Measurements from ENCODE around the gene RSPH10B.
"Not testable (repeated sequence)": the region's sequence is repeated elsewhere in the genome, so short reads cannot be mapped to it uniquely, and the experiment has no call there.

Gene RSPH10B

DNA sequence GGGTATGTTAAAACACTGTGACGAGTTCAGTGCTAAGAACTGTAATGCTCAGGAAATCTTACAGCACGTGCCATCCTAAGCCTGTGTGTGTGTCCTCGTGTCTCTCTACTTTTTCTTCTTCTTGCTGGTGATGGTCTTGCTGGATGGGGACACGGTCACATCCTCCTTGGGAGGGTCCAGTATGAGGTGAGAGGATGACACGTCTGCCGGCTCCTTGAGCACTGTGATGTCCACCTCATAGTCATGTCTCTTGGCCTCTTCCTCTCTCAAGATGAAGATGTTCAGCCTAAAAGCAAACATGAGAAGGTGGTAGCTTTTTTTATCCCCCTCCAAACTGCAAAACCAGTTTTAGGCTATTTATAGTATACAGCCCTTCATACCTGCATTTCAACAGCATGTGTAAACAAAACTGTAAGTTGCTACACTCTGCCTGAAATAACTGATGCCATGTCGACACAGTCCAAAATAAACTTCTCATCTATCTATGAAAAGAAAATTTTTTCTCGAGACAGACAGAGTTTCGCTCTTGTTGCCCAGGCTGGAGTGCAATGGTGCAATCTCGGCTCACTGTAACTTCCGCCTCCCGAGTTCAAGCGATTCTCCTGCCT is 44.1 kb downstream of the RSPH10B start:
- not testable (repeated sequence) for H3K9me3 ChIP-seq (ENCODE audit: control insufficient read depth, insufficient read depth, low read length); H3K4me1 ChIP-seq (ENCODE audit: control insufficient read depth, insufficient read depth, low read length); H3K27me3 ChIP-seq (ENCODE audit: control insufficient read depth, insufficient read depth, low read length); DNase-seq (ENCODE audit: low read depth, low spot score); H3K4me3 ChIP-seq (ENCODE audit: low read length); H3K36me3 ChIP-seq (ENCODE audit: control insufficient read depth, insufficient read depth, low read length); H3K27ac ChIP-seq (ENCODE audit: low read length)
- no CpG with 5 or more reads among the region's 13 CpGs for WGBS (ENCODE audit: insufficient coverage, insufficient read length)

- H3K36me3 ChIP-seq (ENCODE audit: control insufficient read depth, insufficient read depth, low read length); H3K27me3 ChIP-seq (ENCODE audit: control insufficient read depth, insufficient read depth, low read length); H3K27ac ChIP-seq (ENCODE audit: low read length); DNase-seq (ENCODE audit: low read depth, low spot score); H3K4me1 ChIP-seq (ENCODE audit: control insufficient read depth, insufficient read depth, low read length); H3K4me3 ChIP-seq (ENCODE audit: low read length); H3K9me3 ChIP-seq (ENCODE audit: control insufficient read depth, insufficient read depth, low read length): not testable (repeated sequence)
- no CpG with 5 or more reads among the region's 12 CpGs for WGBS (ENCODE audit: insufficient coverage, insufficient read length)
These were observed 45.9 kb downstream of the RSPH10B start for GRCh38 chr7:5924630-5925029.

- not testable (repeated sequence) for H3K27ac ChIP-seq (ENCODE audit: low read length); H3K27me3 ChIP-seq (ENCODE audit: control insufficient read depth, insufficient read depth, low read length); H3K4me1 ChIP-seq (ENCODE audit: control insufficient read depth, insufficient read depth, low read length); H3K9me3 ChIP-seq (ENCODE audit: control insufficient read depth, insufficient read depth, low read length); H3K4me3 ChIP-seq (ENCODE audit: low read length); DNase-seq (ENCODE audit: low read depth, low spot score); H3K36me3 ChIP-seq (ENCODE audit: control insufficient read depth, insufficient read depth, low read length)
- no CpG with 5 or more reads among the region's 2 CpGs for WGBS (ENCODE audit: insufficient coverage, insufficient read length)
These were observed 46.3 kb downstream of the RSPH10B start for GRCh38 chr7:5924180-5924579.

GRCh38 chr7:5916529-5916928 is 54.0 kb downstream of the RSPH10B start:
- H3K4me3 ChIP-seq (ENCODE audit: low read length); H3K27ac ChIP-seq (ENCODE audit: low read length); H3K9me3 ChIP-seq (ENCODE audit: control insufficient read depth, insufficient read depth, low read length); DNase-seq (ENCODE audit: low read depth, low spot score); H3K27me3 ChIP-seq (ENCODE audit: control insufficient read depth, insufficient read depth, low read length); H3K36me3 ChIP-seq (ENCODE audit: control insufficient read depth, insufficient read depth, low read length); H3K4me1 ChIP-seq (ENCODE audit: control insufficient read depth, insufficient read depth, low read length): not testable (repeated sequence)
- WGBS (ENCODE audit: insufficient coverage, insufficient read length), result no CpG with 5 or more reads among the region's 6 CpGs

GRCh38 chr7:5908835-5909234 is 61.7 kb downstream of the RSPH10B start:
- not testable (repeated sequence) for H3K27me3 ChIP-seq (ENCODE audit: control insufficient read depth, insufficient read depth, low read length); H3K4me3 ChIP-seq (ENCODE audit: low read length); DNase-seq (ENCODE audit: low read depth, low spot score); H3K9me3 ChIP-seq (ENCODE audit: control insufficient read depth, insufficient read depth, low read length); H3K27ac ChIP-seq (ENCODE audit: low read length); H3K4me1 ChIP-seq (ENCODE audit: control insufficient read depth, insufficient read depth, low read length); H3K36me3 ChIP-seq (ENCODE audit: control insufficient read depth, insufficient read depth, low read length)
- WGBS (ENCODE audit: insufficient coverage, insufficient read length), result no CpG with 5 or more reads among the region's 6 CpGs

DNA sequence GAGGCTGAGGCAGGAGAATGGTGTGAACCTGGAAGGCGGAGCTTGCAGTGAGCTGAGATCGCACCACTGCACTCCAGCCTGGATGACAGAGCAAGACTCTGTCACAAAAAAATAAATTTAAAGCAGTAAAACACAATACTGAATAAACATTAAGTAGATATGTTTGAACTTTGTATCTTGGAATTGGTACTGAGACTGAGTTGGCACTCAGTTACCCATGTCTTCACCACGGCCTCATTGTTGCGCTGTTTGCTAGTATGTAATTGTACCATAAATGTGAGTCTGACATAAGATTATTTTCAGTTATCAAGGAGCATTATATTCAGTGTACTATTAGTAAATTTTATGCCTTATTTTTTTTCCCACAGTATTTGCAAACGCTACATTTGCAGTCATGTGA is 65.8 kb downstream of the RSPH10B start:
- H3K4me1 ChIP-seq (ENCODE audit: control insufficient read depth, insufficient read depth, low read length); H3K27me3 ChIP-seq (ENCODE audit: control insufficient read depth, insufficient read depth, low read length); H3K4me3 ChIP-seq (ENCODE audit: low read length); DNase-seq (ENCODE audit: low read depth, low spot score); H3K36me3 ChIP-seq (ENCODE audit: control insufficient read depth, insufficient read depth, low read length); H3K27ac ChIP-seq (ENCODE audit: low read length); H3K9me3 ChIP-seq (ENCODE audit: control insufficient read depth, insufficient read depth, low read length): not testable (repeated sequence)
- no CpG with 5 or more reads among the region's 5 CpGs for WGBS (ENCODE audit: insufficient coverage, insufficient read length)

- H3K4me3 ChIP-seq (ENCODE audit: low read length); H3K9me3 ChIP-seq (ENCODE audit: control insufficient read depth, insufficient read depth, low read length); H3K4me1 ChIP-seq (ENCODE audit: control insufficient read depth, insufficient read depth, low read length); H3K27ac ChIP-seq (ENCODE audit: low read length); H3K36me3 ChIP-seq (ENCODE audit: control insufficient read depth, insufficient read depth, low read length); H3K27me3 ChIP-seq (ENCODE audit: control insufficient read depth, insufficient read depth, low read length); DNase-seq (ENCODE audit: low read depth, low spot score): not testable (repeated sequence)
- WGBS (ENCODE audit: insufficient coverage, insufficient read length), result no CpG with 5 or more reads among the region's 6 CpGs
These were observed 67.5 kb downstream of the RSPH10B start for GRCh38 chr7:5903002-5903401.

GRCh38 chr7:5898480-5899224 is 71.8 kb downstream of the RSPH10B start, which contains the start of gene CCZ1:
CCZ1 (plus strand) TSS chr7:5898733; CDS start chr7:5898800, 67 bp downstream.
- not testable (repeated sequence) for H3K27me3 ChIP-seq (ENCODE audit: control insufficient read depth, insufficient read depth, low read length); H3K4me1 ChIP-seq (ENCODE audit: control insufficient read depth, insufficient read depth, low read length); H3K27ac ChIP-seq (ENCODE audit: low read length); DNase-seq (ENCODE audit: low read depth, low spot score); H3K36me3 ChIP-seq (ENCODE audit: control insufficient read depth, insufficient read depth, low read length); H3K9me3 ChIP-seq (ENCODE audit: control insufficient read depth, insufficient read depth, low read length)
- H3K4me3 ChIP-seq (ENCODE audit: low read length), result peak within 1 kb of the TSS; percentile 20; the same call in 1 of the 2 replicates
- no CpG with 5 or more reads among the region's 64 CpGs for WGBS (ENCODE audit: insufficient coverage, insufficient read length)

DNA sequence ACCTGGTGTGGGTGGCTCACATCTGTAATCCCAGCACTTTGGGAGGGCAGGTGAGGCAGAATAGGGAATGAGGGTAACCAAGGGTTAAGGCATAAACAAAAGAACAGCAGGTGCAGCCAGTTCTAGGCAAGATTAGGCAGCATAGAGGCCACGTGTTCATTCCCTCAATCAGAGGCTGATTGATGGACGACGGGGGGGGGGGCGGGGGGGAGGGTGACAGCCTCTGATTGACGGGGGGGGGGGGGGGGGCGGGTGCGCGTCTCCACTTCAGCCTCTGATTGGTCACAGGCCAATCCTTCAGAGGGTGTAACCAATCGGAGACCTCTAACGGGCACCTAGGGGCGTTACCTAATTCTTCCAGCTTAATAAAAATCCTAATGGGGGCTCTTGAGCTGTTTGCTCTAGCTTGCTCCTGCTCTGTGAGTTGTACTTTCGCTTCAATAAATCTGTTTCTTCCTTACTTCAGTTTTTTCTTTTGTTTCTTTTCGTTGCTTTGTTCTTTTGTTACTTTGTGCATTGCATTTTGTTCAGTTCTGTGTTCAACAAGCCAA is 73.0 kb downstream of the RSPH10B start:
- not testable (repeated sequence) for H3K27me3 ChIP-seq (ENCODE audit: control insufficient read depth, insufficient read depth, low read length); H3K4me3 ChIP-seq (ENCODE audit: low read length); DNase-seq (ENCODE audit: low read depth, low spot score); H3K9me3 ChIP-seq (ENCODE audit: control insufficient read depth, insufficient read depth, low read length); H3K36me3 ChIP-seq (ENCODE audit: control insufficient read depth, insufficient read depth, low read length); H3K4me1 ChIP-seq (ENCODE audit: control insufficient read depth, insufficient read depth, low read length); H3K27ac ChIP-seq (ENCODE audit: low read length)
- no CpG with 5 or more reads among the region's 13 CpGs for WGBS (ENCODE audit: insufficient coverage, insufficient read length)

GRCh38 chr7:5892498-5892897 is 78.0 kb downstream of the RSPH10B start:
- WGBS (ENCODE audit: insufficient coverage, insufficient read length), result no CpG with 5 or more reads among the region's 9 CpGs
- no peak for DNase-seq (ENCODE audit: low read depth, low spot score)
- H3K36me3 ChIP-seq (ENCODE audit: control insufficient read depth, insufficient read depth, low read length), result no peaks in the 10 kb centered on the region
- H3K4me3 ChIP-seq (ENCODE audit: low read length), result no peak overlapping the region
- no peaks in the 10 kb centered on the region for H3K4me1 ChIP-seq (ENCODE audit: control insufficient read depth, insufficient read depth, low read length)
- no peaks in the 10 kb centered on the region for H3K9me3 ChIP-seq (ENCODE audit: control insufficient read depth, insufficient read depth, low read length)
- H3K27me3 ChIP-seq (ENCODE audit: control insufficient read depth, insufficient read depth, low read length), result no peaks in the 10 kb centered on the region
- H3K27ac ChIP-seq (ENCODE audit: low read length), result no peak overlapping the region

- H3K27me3 ChIP-seq (ENCODE audit: control insufficient read depth, insufficient read depth, low read length); H3K9me3 ChIP-seq (ENCODE audit: control insufficient read depth, insufficient read depth, low read length); H3K27ac ChIP-seq (ENCODE audit: low read length); H3K36me3 ChIP-seq (ENCODE audit: control insufficient read depth, insufficient read depth, low read length); H3K4me1 ChIP-seq (ENCODE audit: control insufficient read depth, insufficient read depth, low read length); H3K4me3 ChIP-seq (ENCODE audit: low read length); DNase-seq (ENCODE audit: low read depth, low spot score): not testable (repeated sequence)
- no CpG with 5 or more reads among the region's 2 CpGs for WGBS (ENCODE audit: insufficient coverage, insufficient read length)
These were observed 80.2 kb downstream of the RSPH10B start for GRCh38 chr7:5890244-5890643.
